Fibroblast of skin of right quadriceps (primary cell): ENCODE results near the gene ADGB.

Experiments
- DNase-seq: peaks from one replicate; pipeline ENCODE4 v3.0.0-alpha.2; 2013

The ADGB gene

DNA sequence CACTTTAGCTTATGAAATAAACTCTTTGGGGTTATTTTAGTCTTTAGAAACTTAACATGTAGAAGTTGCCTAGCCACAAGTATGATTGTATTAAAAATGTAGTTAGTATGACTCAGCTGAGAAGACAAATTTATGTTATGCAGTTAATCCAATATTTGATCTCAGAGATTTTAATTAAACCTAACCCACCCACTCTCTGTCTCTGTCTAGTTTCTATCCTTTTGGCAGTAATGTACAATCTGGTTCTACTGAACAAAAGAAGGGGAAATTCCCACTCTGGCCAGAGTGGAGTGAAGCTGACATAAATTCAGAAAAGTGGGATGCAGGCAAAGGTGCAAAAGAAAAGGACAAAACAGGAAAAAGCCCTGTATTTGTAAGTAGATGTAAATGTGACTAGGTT lies 36.4 kb downstream of the ADGB start:
- DNase-seq, result no peak

DNA sequence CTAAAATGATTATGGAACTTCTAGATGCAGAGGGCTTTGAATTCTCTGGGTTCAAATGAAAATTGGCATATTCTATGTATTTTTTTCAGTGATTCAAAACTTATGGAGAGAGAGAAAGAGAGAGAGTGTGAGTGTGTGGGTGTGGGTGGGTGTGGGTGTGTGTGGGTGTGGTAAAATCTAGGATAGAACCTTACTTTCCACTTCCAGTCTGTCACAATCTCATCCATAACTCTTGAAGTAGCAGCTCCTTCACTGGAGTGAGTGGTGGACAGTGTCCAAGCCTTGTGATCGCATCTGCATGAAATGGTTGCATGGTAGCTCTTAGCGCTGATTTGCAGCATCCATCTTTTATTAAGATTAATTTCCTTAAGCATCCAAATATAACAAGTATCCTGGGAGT lies 37.7 kb downstream of the ADGB start:
- no peak for DNase-seq

DNA sequence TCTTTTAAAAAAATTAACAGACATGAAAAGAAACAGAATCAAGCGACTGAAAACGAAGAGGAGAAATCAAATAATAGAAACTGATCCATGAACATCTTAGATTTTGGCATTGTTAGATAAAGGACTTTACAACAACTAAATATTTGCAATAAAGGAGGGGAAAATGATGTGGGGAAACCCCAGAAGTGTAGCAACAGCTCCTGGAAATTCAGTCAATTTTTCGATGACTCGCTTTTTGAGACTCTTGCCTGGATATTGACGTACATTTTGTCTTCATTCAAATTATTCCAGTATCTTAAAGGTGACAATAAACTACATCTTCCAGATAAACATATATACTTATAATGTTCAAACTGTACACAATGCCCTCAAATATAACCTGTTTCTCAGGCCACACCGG lies 44.1 kb downstream of the ADGB start:
- DNase-seq, result no peak

DNA sequence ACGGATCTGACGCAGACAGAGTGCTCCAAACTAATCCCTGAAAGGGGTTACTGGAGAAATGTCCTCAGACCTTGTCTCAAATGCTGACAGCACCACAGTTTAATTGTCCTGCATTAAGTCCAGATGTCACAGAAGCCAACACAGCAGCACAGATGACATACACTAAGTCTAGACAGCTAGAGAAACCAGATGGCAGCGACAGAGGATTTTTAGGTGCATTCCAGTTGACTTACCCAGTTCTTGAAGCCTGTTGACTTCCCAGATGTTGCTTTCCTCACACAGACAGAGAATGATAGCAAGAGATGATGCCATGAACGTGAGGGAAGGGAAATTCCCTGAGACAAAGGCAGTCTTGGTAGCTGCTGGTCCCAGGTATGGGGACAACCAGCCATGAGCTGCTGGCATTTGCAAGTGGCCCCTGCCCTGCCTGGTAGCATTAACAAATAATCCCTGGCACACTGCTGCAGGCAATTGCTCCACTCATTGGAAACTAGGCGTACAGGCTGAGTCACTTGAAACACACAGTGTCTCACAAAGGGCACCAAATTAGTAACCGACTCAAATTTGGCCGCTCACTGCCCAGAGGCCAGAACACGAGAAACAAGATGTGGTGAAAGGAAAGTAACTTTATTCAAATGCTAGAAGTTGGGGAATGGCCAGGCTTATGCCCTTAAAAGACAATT lies 52.2 kb downstream of the ADGB start:
- no peak for DNase-seq

DNA sequence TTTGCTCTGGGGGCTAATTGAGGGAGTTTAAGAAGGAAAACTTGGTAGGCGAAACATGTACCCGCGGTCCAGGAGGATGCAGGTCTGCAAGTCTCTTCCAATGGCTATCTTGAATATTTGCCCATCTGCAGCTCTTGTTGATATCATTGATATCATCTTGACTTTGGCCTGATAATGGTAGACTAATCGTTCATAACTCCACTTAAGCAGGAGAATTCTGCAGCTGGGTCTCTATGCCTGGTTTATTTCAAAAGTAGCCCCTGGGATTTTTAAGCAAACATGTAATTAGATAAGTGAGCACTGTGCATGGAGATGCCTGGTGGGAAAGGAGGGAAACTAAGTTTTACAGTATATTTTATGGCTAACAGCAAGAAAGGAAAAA lies 52.7 kb downstream of the ADGB start:
- DNase-seq, result no peak

DNA sequence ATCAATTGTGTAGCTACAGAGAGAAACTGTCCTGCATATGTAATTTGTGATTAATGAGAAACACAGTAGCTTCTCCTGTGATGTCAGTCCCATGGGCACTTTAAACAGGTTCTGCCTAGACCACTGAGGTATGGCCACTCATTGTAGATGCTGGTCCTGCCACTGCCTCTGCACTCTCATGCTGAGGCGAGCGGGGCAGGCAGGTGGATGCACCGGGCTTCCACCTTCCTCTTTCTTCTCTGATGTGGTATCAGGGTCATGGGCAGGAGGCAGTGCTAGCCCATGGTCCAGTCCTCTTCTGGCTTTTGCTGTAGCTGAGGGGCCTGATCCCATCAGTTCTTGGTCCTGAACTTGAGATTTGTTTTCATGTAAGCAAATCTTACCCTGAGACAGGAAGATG lies 58.7 kb downstream of the ADGB start:
- DNase-seq, result no peak

DNA sequence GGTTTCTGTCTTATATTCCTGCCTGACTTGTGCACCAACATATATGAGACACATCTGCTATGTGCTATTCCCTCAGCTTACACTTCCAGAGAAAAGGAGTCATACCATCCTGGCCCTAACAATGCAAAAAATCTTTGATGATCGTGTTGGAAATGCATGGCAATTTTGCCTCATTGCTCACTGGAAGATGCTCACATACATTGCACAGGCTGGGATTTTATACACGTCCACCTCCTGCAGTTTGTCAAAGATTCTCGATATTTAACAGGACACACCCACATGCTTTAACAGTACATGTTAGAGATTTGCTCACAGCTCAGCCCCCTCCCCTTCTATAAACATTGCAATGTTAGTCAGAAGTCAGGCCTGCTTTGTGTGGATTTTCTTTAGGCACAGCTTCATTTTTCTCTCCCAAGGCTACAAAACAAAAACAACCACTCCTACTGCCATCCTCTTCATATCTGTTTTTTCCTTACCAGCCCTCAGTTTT lies 66.1 kb downstream of the ADGB start:
- no peak for DNase-seq

DNA sequence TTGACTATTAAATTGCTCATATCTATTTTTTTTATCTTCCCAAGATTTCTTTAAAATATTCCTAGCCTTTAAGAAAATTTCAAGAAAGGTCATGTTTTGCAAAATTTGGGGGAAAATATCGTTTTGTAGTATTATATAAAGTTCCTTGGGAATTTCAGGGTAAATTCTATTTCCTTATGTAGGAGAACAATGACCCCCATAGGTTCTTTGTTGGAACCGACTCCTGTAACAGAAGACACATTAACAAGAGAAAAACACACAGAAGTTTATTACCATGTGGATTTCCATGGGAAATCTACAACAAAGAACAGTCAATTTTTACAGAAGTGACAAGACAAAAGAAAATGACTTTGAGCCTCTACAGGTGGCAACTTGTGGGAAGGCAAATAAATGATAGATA lies 68.1 kb downstream of the ADGB start:
- no peak for DNase-seq

DNA sequence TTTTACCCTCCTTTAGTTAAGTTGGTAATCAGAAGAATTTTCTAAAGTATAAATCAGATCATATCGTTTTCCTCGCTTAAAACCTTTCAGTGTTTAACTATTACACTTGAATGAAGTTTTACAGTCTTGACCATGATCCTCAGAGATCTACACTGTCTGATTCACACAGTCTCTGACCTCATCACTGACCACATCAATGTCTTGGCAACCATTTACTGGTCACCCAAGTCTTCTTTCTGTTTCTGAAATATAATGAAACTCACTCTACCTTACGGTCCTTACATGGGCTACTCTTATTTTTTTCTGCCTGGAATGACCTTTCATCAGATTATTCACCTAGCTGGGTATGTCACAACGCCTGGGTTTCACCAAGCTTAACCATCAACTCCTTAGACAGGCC lies 71.4 kb downstream of the ADGB start:
- no peak for DNase-seq

- no peak for DNase-seq
Measured at GRCh38 chr6:146673069-146673468, 74.3 kb downstream of the ADGB start.

DNA sequence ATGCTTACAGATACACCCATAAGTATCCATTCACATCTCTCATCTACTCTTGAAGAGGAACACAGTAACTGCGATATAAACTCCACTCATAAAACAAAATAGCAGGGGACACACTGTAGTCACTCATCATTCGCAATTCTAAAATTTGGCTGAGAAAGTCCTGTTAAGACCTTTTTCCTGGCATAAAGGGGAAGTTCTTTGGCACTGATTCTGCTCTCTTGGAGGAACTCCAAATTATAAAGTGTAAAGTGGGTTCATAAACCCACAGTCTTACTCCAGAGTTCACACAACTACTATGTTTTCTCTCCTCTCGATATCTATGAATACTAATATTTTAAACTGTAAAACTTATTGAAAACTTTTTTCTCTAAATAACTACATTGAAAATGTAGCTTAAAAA lies 80.6 kb downstream of the ADGB start:
- DNase-seq, result no peak

- DNase-seq, result no peak
Measured at GRCh38 chr6:146682919-146683318, 84.1 kb downstream of the ADGB start.

- DNase-seq, result no peak
Measured at GRCh38 chr6:146689806-146690205, 91.0 kb downstream of the ADGB start.

DNA sequence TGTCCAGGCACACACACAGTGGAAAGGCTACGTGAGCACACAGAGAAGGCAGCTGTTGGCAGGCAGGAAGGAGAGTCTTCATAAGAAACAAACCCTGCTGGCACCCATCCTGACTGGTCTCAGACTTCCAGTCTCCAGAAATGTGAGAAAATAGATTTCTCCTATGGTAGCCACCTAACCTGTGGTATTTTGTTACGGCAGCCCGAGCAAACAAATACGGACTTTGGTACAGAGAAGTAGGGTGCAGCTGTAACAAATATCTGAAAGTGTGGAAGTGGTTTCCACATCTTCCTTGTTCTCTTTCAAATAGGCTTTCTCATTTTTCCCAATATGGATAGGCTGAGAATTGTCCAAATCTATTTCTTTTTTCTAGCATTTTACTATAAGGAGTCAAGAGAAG lies 94.6 kb downstream of the ADGB start:
- DNase-seq, result no peak

DNA sequence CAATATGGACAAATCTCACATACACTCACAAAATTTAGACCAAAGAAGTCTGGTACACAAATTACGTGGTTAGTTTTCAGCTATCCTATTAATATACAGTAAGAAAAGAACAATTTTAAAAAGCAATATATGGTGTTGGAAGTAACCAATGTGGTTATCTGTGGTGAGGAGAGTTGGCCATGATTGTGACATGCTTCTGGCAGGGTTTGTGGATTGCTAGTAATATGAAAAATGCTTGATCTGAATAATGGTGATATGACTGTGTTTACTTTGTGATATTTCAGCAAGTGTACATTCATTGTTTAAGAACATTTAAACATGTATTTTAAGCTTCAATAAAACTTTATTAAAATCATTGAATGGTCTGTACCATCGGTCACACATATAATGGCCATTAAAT lies 99.1 kb downstream of the ADGB start:
- no peak for DNase-seq

DNA sequence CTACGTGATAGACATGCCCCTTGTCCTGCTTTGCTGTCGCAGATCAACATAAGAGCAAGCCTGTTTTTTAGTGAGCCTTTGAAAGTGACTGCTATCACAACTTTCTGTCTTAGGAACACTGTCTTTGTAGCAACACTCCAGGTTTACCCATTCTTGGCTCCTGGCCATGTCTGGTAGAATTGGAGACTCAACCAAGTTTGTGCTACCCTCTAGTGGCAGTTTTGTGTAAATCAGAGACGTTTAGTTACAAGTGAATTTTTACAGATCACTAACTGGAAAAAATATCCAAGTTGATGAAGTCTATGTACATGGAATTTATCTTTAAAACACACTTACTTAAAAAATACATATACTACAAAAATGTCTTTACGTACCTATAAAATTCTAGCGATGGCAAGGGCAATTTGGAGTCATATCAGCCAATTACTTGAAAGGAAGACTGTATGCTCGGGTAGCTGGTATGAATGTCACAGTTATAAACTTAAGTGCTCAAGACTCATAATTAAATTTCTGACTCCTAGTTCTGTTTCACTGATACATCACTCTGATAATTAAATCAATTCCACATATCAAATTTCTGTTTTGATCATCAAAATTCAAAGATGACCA lies 101.4 kb downstream of the ADGB start:
- peak; percentile 83 for DNase-seq

GRCh38 chr6:146701632-146702031 lies 102.9 kb downstream of the ADGB start:
- no peak for DNase-seq

DNA sequence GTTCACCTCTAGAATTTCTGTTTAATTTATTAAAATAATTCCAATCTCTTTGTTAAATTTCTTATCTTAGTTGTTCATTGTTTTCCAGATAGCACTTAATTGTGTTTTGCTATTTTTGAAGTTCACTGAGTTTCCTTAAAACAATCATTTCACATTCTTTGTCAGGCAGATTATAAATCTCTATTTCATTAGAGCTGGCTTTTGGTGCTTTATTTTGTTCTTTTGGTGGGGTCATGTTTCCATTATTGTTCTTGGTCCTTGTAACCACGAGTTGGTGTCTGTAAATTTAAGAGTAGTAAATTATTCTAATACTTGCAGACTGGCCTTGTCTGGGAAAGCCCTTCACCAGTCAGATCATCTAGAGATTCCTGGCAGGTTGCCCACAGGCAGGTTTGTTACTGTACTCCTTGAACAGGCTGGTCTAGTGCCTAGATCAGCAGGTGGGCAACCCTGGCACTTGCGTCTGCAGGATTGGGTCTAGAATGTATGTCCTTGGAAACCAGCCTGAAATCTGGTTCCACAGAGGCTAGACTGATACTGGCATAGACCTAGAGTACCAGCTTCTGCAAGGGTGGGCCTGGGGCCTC lies 110.4 kb downstream of the ADGB start:
- DNase-seq, result no peak

DNA sequence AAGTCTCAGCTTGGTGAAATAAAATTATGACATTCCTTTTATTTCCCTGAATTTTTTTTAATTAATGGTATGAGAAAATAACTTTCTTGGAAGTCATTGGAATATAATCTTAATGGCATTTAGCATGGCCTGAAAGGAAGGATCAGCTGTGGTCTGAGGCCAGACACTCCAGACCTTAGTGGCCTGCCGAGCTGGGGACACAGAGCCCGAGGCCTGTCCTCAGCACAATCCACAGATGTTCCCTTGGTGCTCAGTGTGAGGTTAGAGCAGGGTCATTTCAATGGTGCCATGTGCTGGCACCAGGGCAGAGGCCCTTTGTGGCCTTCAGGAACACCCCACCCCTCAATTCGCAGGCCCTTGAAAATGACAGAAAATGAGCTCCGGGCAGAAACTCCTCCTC lies 120.6 kb downstream of the ADGB start:
- DNase-seq, result no peak

GRCh38 chr6:146739696-146740095 lies 140.9 kb downstream of the ADGB start:
- no peak for DNase-seq

DNA sequence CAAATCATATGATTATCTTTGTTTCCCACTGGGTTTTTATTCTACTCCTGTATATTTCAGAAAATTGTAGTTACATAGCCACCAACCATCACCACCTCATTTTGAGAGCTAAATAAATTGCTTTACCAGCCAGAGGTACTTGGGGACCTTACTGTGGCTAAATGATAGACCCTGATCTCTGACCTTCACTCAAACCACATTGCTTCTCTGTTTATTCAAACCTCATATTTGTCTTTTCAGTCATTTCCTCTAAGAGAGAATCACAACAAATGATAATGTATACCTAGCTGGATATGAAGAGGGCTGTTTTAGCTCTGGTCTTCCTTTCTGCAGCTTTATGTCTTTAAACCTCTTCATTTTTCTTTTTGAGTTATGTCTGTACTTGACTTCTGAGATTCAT lies 142.8 kb downstream of the ADGB start:
- DNase-seq, result peak; percentile 17

DNA sequence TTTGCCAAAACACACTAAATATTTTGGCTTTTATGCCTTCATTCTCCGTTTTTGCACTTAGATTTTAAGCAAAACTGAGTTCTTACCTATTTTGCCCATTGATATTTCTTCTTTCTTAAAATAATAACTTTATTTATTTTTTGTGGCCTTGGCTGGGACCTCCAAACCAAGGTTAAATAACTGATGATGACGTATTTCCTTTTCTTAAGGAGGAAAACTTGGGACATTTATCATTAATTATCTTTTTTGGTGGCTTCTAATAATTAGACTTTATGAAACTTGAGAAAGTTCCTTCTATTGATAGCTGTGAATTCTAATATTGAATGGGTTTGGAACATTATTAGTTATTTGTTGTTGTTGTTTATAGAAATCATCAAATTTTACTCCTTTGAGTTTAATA lies 154.5 kb downstream of the ADGB start:
- no peak for DNase-seq

- no peak for DNase-seq
Measured at GRCh38 chr6:146767632-146768031, 168.9 kb downstream of the ADGB start.

DNA sequence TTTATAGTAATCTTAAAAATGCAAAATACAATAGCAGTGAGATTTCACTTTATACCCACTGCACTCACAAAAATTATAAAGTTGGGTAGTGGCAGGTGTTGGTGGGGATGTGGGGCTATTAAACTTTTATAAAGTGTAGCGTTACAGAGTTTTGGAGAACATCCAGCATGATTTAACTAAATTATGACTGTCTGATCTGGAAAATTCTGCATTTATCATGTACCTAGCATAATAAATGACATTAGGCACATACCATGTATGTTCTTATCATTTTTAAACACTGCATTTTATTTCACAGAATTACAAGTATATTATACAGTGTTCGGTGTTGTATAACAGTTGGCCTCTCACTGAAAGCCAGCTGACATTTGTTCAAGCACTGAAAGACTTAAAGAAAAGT lies 169.9 kb downstream of the ADGB start:
- DNase-seq, result no peak
